AG09319 (cell line): ENCODE measurements around the gene PHACTR3.

ENCODE experiments used
- DNase-seq: peaks from one replicate; pipeline ENCODE4 v3.0.0-alpha.2; 2010; ENCODE audit warnings: low read depth; ENCODE audit errors: extremely low read depth
- TF ChIP-seq, protein P1 (sequence below): IDR thresholded peaks from 2 replicates; pipeline ENCODE4 v1.5.1; 2011; ENCODE audit warnings: low read depth, mild to moderate bottlenecking, inconsistent platforms, low read length, moderate library complexity

The PHACTR3 gene

DNA sequence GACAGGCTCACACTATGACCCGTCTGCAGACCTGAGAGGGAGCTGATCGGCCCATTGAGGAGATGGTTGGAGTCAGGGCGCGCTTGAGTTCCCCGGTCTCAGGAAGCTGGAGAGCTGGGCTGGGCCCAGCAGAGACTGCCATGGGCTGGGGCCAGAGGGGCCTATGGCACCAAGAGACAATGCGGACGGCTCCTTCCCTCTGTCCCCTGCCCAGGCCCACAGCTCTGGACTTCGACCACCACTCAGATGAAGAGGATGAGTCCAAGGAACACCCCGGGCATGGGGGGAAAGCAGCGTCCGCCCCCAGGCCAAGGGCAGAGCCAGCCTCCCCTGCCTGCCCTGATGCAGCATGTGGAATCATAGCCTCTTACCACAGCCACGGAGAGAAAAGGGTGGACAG is 40.2 kb upstream of the PHACTR3 start:
- TF ChIP-seq, protein P1, sequence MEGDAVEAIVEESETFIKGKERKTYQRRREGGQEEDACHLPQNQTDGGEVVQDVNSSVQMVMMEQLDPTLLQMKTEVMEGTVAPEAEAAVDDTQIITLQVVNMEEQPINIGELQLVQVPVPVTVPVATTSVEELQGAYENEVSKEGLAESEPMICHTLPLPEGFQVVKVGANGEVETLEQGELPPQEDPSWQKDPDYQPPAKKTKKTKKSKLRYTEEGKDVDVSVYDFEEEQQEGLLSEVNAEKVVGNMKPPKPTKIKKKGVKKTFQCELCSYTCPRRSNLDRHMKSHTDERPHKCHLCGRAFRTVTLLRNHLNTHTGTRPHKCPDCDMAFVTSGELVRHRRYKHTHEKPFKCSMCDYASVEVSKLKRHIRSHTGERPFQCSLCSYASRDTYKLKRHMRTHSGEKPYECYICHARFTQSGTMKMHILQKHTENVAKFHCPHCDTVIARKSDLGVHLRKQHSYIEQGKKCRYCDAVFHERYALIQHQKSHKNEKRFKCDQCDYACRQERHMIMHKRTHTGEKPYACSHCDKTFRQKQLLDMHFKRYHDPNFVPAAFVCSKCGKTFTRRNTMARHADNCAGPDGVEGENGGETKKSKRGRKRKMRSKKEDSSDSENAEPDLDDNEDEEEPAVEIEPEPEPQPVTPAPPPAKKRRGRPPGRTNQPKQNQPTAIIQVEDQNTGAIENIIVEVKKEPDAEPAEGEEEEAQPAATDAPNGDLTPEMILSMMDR = no peak
- DNase-seq = no peak

DNA sequence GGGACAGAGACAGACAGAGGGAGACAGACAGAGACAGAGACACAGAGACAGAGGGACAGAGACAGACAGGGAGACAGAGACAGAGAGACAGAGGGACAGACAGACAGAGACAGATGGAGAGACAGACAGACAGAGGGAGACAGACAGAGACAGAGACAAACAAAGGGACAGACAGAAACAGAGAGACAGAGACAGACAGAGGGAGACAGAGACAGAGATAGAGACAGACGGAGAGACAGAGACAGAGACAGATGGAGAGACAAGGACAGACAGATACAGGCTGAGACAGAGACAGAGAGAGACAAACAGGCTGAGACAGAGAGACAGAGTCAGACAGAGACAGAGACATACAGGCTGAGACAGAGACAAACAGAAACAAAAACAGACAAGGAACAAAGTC is 39.4 kb upstream of the PHACTR3 start:
- DNase-seq = no peak
- TF ChIP-seq, protein P1 = no peak

DNA sequence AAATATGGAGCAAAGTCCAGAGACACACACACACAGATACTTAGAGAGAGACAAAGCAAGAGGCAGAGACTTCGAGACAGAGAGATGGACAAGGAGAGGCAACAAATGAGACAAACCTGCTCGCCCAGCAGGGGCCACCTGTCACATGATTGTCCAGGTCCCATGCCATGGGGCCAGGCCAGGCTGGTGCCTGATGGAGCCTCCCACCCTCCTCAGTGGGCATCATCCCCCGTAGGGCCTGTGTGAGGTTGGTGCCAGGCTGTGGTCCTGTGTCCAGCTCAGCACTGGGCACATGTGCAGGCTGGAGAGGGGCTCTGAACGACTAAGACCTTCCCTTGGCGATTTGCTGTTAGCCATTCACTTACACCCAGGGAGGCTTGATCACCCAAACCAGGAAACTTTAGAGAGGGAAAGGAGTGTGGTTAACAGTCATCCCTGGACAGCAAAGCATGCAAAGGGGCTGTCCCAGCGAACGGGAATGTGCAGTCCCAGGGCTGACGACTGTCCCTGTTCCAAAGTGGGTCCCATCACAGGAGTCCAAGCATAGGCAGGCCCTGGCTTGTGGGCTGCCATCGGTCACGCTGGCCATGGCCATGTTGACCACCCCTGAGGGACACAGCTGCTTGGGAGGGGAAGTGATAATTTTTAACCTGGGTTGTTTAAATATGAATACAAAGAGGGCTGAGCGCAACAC is 38.4 kb upstream of the PHACTR3 start:
- DNase-seq = no peak
- TF ChIP-seq, protein P1 = no peak

DNA sequence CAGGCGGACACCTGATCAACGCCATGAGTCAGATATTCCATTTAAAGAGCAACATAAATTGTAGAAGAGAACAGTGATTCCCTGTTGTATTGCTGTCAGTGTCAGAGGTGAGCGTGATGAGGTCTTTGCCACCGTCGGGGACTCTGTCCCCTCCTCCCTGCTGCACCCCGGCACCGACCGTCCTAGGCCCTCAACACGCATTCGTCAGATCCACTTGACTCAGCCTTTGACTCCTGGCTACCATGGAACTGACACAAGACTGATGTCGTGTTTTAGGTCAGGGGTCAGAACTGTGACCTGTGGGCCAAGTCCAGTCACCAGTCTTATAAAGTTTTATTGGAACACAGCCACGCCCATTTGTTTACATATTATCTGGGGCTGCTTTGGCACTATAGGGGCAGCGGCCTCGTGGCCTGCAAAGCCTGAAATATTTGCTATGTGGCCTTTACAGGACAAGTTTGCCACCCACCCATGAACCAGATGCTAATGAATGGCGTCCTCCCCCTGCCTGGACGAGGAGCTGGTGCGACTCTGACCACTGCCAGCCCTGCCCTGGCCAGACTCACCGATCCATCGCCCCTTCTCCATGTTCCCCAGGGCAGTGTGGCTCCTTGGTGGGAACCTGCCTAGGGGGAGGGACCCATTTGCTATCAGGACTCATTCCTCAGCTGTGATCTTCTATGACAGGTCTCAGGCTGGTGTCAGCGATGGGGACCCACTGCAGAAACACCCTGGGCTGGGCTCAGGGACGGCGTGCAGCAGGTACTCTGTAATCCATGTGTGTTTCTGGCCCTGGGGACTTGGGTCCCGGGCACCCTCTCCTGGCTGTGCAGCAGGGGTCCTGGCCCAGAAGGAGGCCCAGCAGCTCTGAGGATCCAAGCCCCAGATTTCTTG is 37.5 kb upstream of the PHACTR3 start:
- DNase-seq = no peak
- TF ChIP-seq, protein P1 = no peak

DNA sequence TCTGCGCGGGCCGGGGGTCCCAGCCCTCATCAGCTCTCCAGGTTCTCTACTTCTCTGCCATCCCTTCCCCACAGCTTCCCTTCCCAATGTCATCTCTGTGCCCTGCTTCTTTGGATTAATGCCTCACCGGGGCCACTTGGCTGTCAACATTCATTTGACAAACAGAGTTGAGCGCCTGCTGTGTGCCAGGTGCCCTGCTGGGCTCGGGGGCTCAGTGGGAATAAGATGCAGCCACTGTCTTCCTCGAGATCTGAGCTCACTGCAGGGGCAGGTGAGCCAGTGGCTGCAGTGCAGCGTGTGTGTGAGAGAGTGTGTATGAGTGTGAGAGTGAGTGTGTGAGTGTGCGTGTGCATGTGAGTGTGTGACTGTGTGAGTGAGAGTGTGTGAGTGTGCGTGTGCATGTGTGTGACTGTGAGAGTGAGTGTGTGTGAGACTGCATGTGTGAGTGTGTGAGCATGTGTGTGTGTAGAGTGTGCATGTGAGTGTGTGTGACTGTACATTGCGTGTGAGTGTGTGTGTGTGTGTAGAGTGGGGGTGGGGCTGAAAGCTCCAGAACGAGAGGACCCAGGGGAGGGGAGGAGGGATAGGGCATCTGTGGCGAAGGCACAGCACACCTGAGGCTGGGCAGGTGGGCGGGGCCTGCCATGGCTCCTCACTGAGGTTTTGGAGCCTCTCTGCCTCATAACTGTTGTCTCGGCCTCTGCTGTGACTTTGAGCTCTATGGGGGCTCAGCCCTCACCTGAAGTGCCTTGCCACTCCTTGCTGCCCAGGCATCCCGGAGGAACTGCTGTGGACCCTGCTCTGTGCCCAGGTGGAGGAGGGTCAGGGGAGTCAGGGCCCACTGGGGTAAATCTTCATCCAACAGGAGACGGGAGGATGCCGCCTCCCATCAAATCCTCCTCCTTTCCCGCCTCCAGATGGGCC is 36.5 kb upstream of the PHACTR3 start:
- DNase-seq = no peak
- TF ChIP-seq, protein P1 = no peak

DNA sequence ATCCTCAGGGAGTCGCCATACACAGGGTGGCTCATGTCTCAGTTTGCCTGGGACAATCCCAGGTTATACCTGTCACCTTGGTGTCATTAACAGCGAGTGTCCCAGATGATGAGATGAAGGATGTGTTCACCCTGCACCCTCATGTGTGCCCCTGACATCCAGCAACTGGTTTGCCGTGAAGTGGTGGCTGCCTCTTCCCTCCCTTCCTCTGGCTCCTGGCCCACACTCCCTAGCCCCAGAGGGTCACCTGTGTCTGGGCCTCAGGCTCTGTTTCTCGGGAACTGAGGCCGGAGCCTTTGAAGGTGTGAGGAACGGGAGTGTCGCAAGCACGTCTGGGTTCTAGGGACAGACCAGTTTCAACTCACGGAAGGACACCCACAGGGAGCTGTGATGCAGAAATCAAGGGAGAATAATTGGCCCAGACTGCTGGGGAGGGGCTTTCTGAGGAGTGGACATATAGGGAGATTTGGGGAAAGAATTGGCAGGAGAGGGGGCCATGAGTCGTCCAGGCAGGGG is 35.8 kb upstream of the PHACTR3 start:
- TF ChIP-seq, protein P1 = no peak
- no peak for DNase-seq
